Fibroblast of mammary gland (primary cell): Measurements from ENCODE around the gene CORO1C.
A peak's percentile ranks its signal among the peaks of the same experiment; 100 is the strongest.

ENCODE experiments used
- DNase-seq: peaks from one replicate; pipeline ENCODE4 v3.0.0-alpha.2; 2010; ENCODE audit warnings: low read depth
- H3K4me3 ChIP-seq: 2 replicates; pipeline ENCODE4 v1.5.1; 2011; ENCODE audit warnings: low read depth, mild to moderate bottlenecking, low read length, moderate library complexity; ENCODE audit not compliant: control insufficient read depth
- CTCF ChIP-seq: conservative IDR thresholded peaks from 2 replicates; pipeline ENCODE4 v1.5.1; 2011; ENCODE audit warnings: low read depth, low read length, inconsistent platforms; ENCODE audit not compliant: control insufficient read depth, insufficient read depth

Gene CORO1C

GRCh38 chr12:108721824-108722223 lies 9.5 kb downstream of the CORO1C start:
- DNase-seq, result no peak
- H3K4me3 ChIP-seq, result no peak overlapping the region
- no peak for TF ChIP-seq CTCF

GRCh38 chr12:108720757-108721514 lies 10.4 kb downstream of the CORO1C start:
- no peak for TF ChIP-seq CTCF
- DNase-seq, result peak; percentile 71
- H3K4me3 ChIP-seq, result no peak overlapping the region

- DNase-seq, result no peak
- TF ChIP-seq CTCF, result no peak
- no peak overlapping the region for H3K4me3 ChIP-seq
Measured at GRCh38 chr12:108717243-108717642, 14.1 kb downstream of the CORO1C start.

GRCh38 chr12:108714866-108715265 lies 16.5 kb downstream of the CORO1C start:
- DNase-seq, result no peak
- H3K4me3 ChIP-seq, result no peak overlapping the region
- TF ChIP-seq CTCF, result no peak

- no peak for DNase-seq
- no peak overlapping the region for H3K4me3 ChIP-seq
- TF ChIP-seq CTCF, result no peak
Measured at GRCh38 chr12:108713471-108713870, 17.8 kb downstream of the CORO1C start.

- no peak for DNase-seq
- no peak for TF ChIP-seq CTCF
- no peak overlapping the region for H3K4me3 ChIP-seq
Measured at GRCh38 chr12:108712925-108713203, 18.5 kb downstream of the CORO1C start.

GRCh38 chr12:108712165-108712924 lies 19.0 kb downstream of the CORO1C start:
- no peak for DNase-seq
- TF ChIP-seq CTCF, result no peak
- no peak overlapping the region for H3K4me3 ChIP-seq
